Measurements from ENCODE around the gene NUP210.

- TF ChIP-seq SUZ12 (IDR thresholded peaks at IDR 0.05; ENCODE audit: extremely low read depth, insufficient read depth, insufficient read length), result no peak
- no peak for TF ChIP-seq YY1 (IDR thresholded peaks at IDR 0.05; ENCODE audit: insufficient read depth, insufficient read length)
Observed at GRCh38 chr3:13426591-13426990, 6.5 kb upstream of the NUP210 start.
